DND-41 (cell line): Measurements from ENCODE around the gene ARHGAP31.

Experiments
- CTCF ChIP-seq: IDR thresholded peaks from 2 replicates; pipeline ENCODE4 v1.5.1; 2012; ENCODE audit warnings: borderline replicate concordance, low read length, moderate library complexity, mild to moderate bottlenecking; ENCODE audit not compliant: poor library complexity, severe bottlenecking; ENCODE audit errors: extremely low read depth
- EZH2 ChIP-seq: IDR thresholded peaks from 3 replicates; pipeline ENCODE4 v1.6.1; 2012; ENCODE audit warnings: borderline replicate concordance, low read depth, mild to moderate bottlenecking, moderate library complexity, low read length, inconsistent platforms; ENCODE audit not compliant: severe bottlenecking

- TF ChIP-seq CTCF (no peak), EZH2 (no peak)
These were observed 48.4 kb upstream of the ARHGAP31 start for GRCh38 chr3:119245778-119246177.
